GM19193 (cell line): Measurements from ENCODE around the gene BRD3OS.

ENCODE experiments used
- POLR2A ChIP-seq: IDR thresholded peaks from 4 replicates; pipeline ENCODE4 v1.6.1; 2011; ENCODE audit not compliant: insufficient read depth, insufficient read length; ENCODE audit errors: extremely low read depth

BRD3OS gene

GRCh38 chr9:134059188-134059641, 33.9 kb downstream of the BRD3OS start:
- no peak for TF ChIP-seq POLR2A

GRCh38 chr9:134059661-134060395, 34.5 kb downstream of the BRD3OS start:
- no peak for TF ChIP-seq POLR2A

GRCh38 chr9:134060546-134060945, 35.3 kb downstream of the BRD3OS start:
- no peak for TF ChIP-seq POLR2A

GRCh38 chr9:134061019-134061687, 35.9 kb downstream of the BRD3OS start:
- no peak for TF ChIP-seq POLR2A

GRCh38 chr9:134061688-134062371, 36.5 kb downstream of the BRD3OS start:
- no peak for TF ChIP-seq POLR2A

- no peak for TF ChIP-seq POLR2A
Observed at GRCh38 chr9:134062461-134063087, 37.3 kb downstream of the BRD3OS start.

GRCh38 chr9:134063088-134063570, 37.8 kb downstream of the BRD3OS start:
- no peak for TF ChIP-seq POLR2A

- no peak for TF ChIP-seq POLR2A
Observed at GRCh38 chr9:134063571-134064450, 38.5 kb downstream of the BRD3OS start.

GRCh38 chr9:134064711-134065110, 39.4 kb downstream of the BRD3OS start:
- no peak for TF ChIP-seq POLR2A

- TF ChIP-seq POLR2A = no peak
Observed at GRCh38 chr9:134065612-134066419, 40.5 kb downstream of the BRD3OS start.

- TF ChIP-seq POLR2A = no peak
Observed at GRCh38 chr9:134066526-134066912, 41.2 kb downstream of the BRD3OS start.

- no peak for TF ChIP-seq POLR2A
Observed at GRCh38 chr9:134066913-134067851, 41.9 kb downstream of the BRD3OS start.
